Karpas-422 (cell line): ENCODE data around the gene PTPRR. TPM values are rescaled to one million over a fixed set of nuclear protein-coding genes. Genes with fewer than 3 reads are reported as not detected.
A peak's percentile ranks its signal among the peaks of the same experiment; 100 is the strongest.

ENCODE experiments used
- DNase-seq: peaks from one replicate; pipeline ENCODE4 v3.0.0-alpha.2; 2015
- H2AFZ ChIP-seq: fragments of 200-600 bp; sonication (generic); 2 replicates; pipeline ENCODE4 v1.6.1; 2014; ENCODE audit warnings: antibody characterized with exemption, low read length, mixed read lengths
- H3K27ac ChIP-seq: fragments of 200-600 bp; sonication (generic); 2 replicates; pipeline ENCODE4 v1.5.1; 2014; ENCODE audit warnings: mild to moderate bottlenecking, low read length, moderate library complexity
- H3K27me3 ChIP-seq: fragments of 200-600 bp; sonication (generic); 2 replicates; pipeline ENCODE4 v1.6.1; 2014; ENCODE audit warnings: low read length, mixed read lengths
- H3K36me3 ChIP-seq: fragments of 200-600 bp; sonication (generic); 2 replicates; pipeline ENCODE4 v1.6.1; 2014; ENCODE audit warnings: low read length, mixed read lengths; ENCODE audit not compliant: insufficient read depth
- H3K4me1 ChIP-seq: fragments of 200-600 bp; sonication (generic); 2 replicates; pipeline ENCODE4 v1.6.1; 2014; ENCODE audit warnings: mild to moderate bottlenecking, low read length, mixed read lengths
- H3K4me2 ChIP-seq: fragments of 200-600 bp; sonication (generic); 2 replicates; pipeline ENCODE4 v1.6.1; 2014; ENCODE audit warnings: low read length, low read depth, mild to moderate bottlenecking; ENCODE audit not compliant: poor library complexity, severe bottlenecking
- H3K4me3 ChIP-seq: fragments of 200-600 bp; sonication (generic); 2 replicates; pipeline ENCODE4 v1.5.1; 2014; ENCODE audit warnings: mild to moderate bottlenecking, antibody characterized with exemption, low read length, mixed read lengths
- H3K79me2 ChIP-seq: fragments of 200-600 bp; sonication (generic); 2 replicates; pipeline ENCODE4 v1.6.1; 2014; ENCODE audit warnings: mild to moderate bottlenecking, low read length, mixed read lengths
- H3K9ac ChIP-seq: fragments of 200-600 bp; sonication (generic); 2 replicates; pipeline ENCODE4 v1.6.0; 2014; ENCODE audit warnings: low read length
- H3K9me2 ChIP-seq: fragments of 200-600 bp; sonication (generic), shearing (Covaris generic); replicated peaks from 2 replicates; pipeline ENCODE4 v1.6.0; 2014; ENCODE audit warnings: mild to moderate bottlenecking, low read length, moderate library complexity; ENCODE audit not compliant: insufficient read depth
- H3K9me3 ChIP-seq: fragments of 300-700, 200-600 bp; sonication (generic); 2 replicates; pipeline ENCODE4 v1.6.1; 2014; ENCODE audit warnings: low read length, mixed read lengths
- H4K20me1 ChIP-seq: fragments of 200-600 bp; sonication (generic); 2 replicates; pipeline ENCODE4 v1.6.1; 2014; ENCODE audit warnings: mild to moderate bottlenecking, antibody characterized with exemption, low read length, low read depth; ENCODE audit not compliant: insufficient read depth
- total RNA-seq: library from RNA; depleted of rRNA; stranded (reverse); fragments of >200 nt; shearing (Covaris generic); gene quantifications from 2 replicates; pipeline ENCODE4 v1.2.3, GENCODE V29; 2014; ENCODE audit warnings: low replicate concordance

PTPRR gene
- total RNA-seq, 1 experiment from 2014 or later: not detected

DNA sequence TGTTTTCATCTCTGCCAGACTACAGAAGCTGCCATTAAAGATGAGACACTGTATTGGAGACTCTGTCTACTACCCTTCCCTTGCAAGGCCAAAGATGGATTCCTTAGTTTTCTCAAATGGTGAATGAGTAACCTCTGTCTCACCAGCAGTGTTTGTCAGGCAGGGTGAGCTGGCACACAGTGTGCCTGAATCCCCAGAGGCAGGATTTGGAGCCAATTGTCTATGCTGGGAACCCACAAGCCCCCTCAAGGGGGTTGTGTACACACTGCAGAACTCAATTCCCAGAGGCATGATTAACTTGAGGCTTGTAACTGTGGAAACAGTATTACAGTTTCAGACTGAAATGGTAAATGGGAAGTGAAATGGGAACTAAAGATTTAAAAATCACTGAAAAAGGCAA is 146.5 kb downstream of the PTPRR start:
- no peaks in the 10 kb centered on the region for H3K79me2 ChIP-seq
- no peak overlapping the region for H3K9ac ChIP-seq
- no peak overlapping the region for H3K4me3 ChIP-seq
- peak; percentile 83 for DNase-seq
- no peaks in the 10 kb centered on the region for H3K9me2 ChIP-seq
- no peaks in the 10 kb centered on the region for H3K27me3 ChIP-seq
- peak overlapping the region; percentile 40 for H3K4me2 ChIP-seq
- H4K20me1 ChIP-seq: no peaks in the 10 kb centered on the region
- peaks cover 21% of the 10 kb centered on the region for H3K4me1 ChIP-seq
- H3K27ac ChIP-seq: no peak overlapping the region
- H3K9me3 ChIP-seq: no peaks in the 10 kb centered on the region
- H3K36me3 ChIP-seq: no peaks in the 10 kb centered on the region
- H2AFZ ChIP-seq: no peak overlapping the region

DNA sequence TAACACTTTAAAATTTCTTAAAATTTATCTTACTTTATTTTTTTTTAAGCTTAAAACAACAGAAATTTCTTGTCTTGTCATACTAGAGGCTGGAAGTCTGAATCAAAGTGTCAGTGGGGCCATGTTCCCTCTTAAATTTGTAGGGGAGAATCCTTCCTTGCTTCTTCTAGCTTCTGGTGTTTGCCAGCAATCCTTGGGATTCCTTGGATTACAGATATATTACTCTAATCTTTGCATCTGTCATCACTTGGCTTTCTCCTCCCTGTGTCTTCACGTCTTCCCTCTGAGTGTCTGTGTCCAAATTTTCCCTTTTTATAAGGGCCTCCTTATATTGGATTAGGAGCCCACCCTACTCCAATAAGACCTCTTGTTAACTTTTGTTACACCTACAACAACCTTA is 147.7 kb downstream of the PTPRR start:
- Histone ChIP-seq H3K9ac (no peak overlapping the region), H3K79me2 (no peaks in the 10 kb centered on the region), H3K9me3 (no peaks in the 10 kb centered on the region), H3K27me3 (no peaks in the 10 kb centered on the region), H3K36me3 (no peaks in the 10 kb centered on the region), H3K27ac (no peak overlapping the region), H3K9me2 (no peaks in the 10 kb centered on the region), H4K20me1 (no peaks in the 10 kb centered on the region), H3K4me2 (no peak overlapping the region), H3K4me1 (peaks cover 21% of the 10 kb centered on the region), H3K4me3 (no peak overlapping the region), H2AFZ (no peak overlapping the region)
- no peak for DNase-seq

DNA sequence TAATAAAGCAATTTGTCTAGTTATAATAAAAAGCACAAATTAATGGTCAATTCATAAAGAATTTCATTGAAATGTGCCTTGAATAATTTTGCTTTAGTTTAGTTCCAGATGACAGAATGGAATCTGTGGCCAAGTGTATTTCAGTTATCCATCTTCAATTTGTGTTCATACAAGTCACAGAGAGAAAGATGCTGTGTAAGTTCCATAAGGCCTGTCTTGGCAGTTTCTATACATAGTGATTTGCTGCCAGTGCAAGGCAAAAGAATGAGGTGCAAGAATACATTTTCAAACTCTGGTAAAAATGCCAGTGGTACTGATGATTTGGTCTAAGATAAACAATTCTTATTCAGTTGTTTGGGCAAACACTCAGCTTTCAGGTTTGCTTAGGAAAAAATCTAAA is 149.0 kb downstream of the PTPRR start:
- Histone ChIP-seq H3K9ac (no peak overlapping the region), H2AFZ (no peak overlapping the region), H4K20me1 (no peaks in the 10 kb centered on the region), H3K36me3 (no peaks in the 10 kb centered on the region), H3K4me3 (no peak overlapping the region), H3K27ac (no peak overlapping the region), H3K27me3 (no peaks in the 10 kb centered on the region), H3K9me2 (no peaks in the 10 kb centered on the region), H3K4me2 (no peak overlapping the region), H3K9me3 (no peaks in the 10 kb centered on the region), H3K4me1 (peaks cover 21% of the 10 kb centered on the region), H3K79me2 (no peaks in the 10 kb centered on the region)
- no peak for DNase-seq

DNA sequence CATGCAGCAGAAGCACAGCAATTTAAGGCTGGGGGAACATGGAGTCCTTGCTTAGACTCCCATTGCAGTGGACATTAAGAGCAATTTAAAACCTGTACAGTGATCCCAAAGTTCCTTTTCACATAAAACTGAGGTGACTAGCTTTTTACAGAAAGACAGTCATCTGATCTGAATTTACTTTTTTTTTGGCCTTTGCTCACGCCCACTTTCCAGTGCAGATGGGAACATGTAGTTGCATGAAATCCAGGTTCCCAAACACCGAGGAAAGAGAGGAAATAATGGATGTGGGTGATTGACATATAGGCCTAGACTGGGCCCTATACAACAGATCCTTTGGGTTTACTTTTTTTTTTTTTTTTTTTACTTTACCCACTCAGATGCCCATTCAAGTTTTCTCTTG is 156.9 kb downstream of the PTPRR start:
- Histone ChIP-seq H3K4me3 (no peak overlapping the region), H3K27me3 (no peaks in the 10 kb centered on the region), H3K9me2 (no peaks in the 10 kb centered on the region), H3K9ac (no peak overlapping the region), H3K9me3 (no peaks in the 10 kb centered on the region), H2AFZ (no peak overlapping the region), H3K27ac (no peak overlapping the region), H3K4me2 (no peak overlapping the region), H3K4me1 (peaks cover under 1% of the 10 kb centered on the region; the same call in 1 of the 2 replicates), H3K79me2 (no peaks in the 10 kb centered on the region), H4K20me1 (no peaks in the 10 kb centered on the region), H3K36me3 (no peaks in the 10 kb centered on the region)
- DNase-seq: peak; percentile 29

DNA sequence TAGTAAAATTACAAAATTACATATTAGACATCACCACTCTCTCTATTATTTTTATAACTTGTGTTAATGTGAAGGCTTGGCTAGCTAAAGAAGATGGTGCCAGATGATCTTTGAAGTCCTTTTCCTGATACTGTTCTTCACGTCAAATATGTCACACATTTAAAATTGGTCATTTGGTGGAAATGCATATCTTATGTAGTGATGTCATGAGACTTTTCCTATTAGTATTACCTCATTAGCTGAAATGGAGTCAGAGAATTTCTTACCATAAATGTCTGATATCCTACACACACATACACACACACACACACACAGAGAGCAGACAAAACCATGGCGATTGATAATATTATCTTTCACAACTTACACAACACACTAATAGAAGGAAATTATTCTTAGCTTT is 158.5 kb downstream of the PTPRR start:
- no peaks in the 10 kb centered on the region for H3K79me2 ChIP-seq
- no peaks in the 10 kb centered on the region for H3K9me3 ChIP-seq
- DNase-seq: no peak
- H3K9ac ChIP-seq: no peak overlapping the region
- no peaks in the 10 kb centered on the region for H3K36me3 ChIP-seq
- H3K4me2 ChIP-seq: no peak overlapping the region
- no peak overlapping the region for H2AFZ ChIP-seq
- H3K4me1 ChIP-seq: peaks cover 10% of the 10 kb centered on the region
- H3K4me3 ChIP-seq: no peak overlapping the region
- H3K27me3 ChIP-seq: no peaks in the 10 kb centered on the region
- no peaks in the 10 kb centered on the region for H3K9me2 ChIP-seq
- no peak overlapping the region for H3K27ac ChIP-seq
- no peaks in the 10 kb centered on the region for H4K20me1 ChIP-seq

DNA sequence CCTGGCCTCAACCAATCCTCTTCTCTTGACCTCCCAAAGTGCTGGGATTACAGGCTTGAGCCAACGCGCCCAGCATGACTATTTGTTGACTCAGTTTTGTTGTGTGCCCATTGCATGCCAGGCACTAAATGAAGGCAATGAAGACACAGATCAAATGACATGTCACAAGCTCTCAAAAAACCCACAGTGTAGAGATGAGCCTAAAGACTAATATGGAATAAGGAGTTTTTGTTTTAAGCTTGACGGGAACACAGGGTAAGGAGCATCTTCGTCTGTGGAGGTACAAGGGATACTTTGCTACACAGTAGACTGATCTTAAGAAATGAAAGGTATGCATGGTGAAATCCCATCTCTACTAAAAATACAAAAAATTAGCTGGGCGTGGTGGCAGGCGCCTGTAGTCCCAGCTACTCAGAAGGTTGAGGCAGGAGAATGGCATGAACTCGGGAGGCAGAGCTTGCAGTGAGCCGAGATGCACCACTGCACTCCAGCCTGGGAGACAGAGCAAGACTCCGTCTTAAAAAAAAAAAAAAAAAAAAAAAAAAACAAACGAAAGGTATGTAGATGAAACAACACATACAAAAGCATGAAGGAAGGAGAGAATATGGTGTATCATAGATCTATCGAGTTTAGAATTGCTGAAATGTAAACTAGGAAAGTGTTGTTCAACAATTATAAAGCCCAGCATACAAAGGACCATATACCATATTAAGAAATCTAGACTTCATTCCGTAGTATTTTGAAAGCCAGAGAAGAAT is 161.2 kb downstream of the PTPRR start:
- H3K9me2 ChIP-seq: no peaks in the 10 kb centered on the region
- H2AFZ ChIP-seq: no peak overlapping the region
- peaks cover 16% of the 10 kb centered on the region for H3K4me1 ChIP-seq
- no peak overlapping the region for H3K27ac ChIP-seq
- DNase-seq: no peak
- no peak overlapping the region for H3K4me2 ChIP-seq
- H3K79me2 ChIP-seq: no peaks in the 10 kb centered on the region
- no peaks in the 10 kb centered on the region for H4K20me1 ChIP-seq
- H3K9me3 ChIP-seq: no peaks in the 10 kb centered on the region
- no peak overlapping the region for H3K9ac ChIP-seq
- no peaks in the 10 kb centered on the region for H3K27me3 ChIP-seq
- H3K4me3 ChIP-seq: no peak overlapping the region
- H3K36me3 ChIP-seq: no peaks in the 10 kb centered on the region

DNA sequence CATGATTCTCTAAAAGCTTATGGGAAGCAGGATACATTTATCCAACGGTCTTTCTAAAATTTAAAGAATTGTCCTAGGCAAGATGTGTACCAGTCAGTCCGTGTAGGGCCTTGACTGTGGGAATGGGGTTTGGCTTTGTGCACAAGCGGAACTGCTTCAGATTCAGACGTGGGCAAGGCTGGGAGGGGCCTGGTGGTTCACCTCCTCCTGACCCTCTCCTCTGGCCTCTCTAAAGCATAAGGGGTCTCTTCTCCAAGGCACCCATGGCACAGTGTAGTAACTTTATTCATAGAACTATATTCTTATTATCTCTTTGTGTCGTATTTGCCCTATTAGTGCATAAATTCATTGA is 162.1 kb downstream of the PTPRR start:
- DNase-seq: no peak
- H3K9me2 ChIP-seq: no peaks in the 10 kb centered on the region
- H3K9me3 ChIP-seq: no peaks in the 10 kb centered on the region
- H3K79me2 ChIP-seq: no peaks in the 10 kb centered on the region
- no peaks in the 10 kb centered on the region for H3K36me3 ChIP-seq
- H3K4me1 ChIP-seq: peaks cover 16% of the 10 kb centered on the region
- no peak overlapping the region for H3K27ac ChIP-seq
- no peaks in the 10 kb centered on the region for H4K20me1 ChIP-seq
- no peak overlapping the region for H3K4me3 ChIP-seq
- H3K4me2 ChIP-seq: no peak overlapping the region
- no peaks in the 10 kb centered on the region for H3K27me3 ChIP-seq
- H2AFZ ChIP-seq: no peak overlapping the region
- no peak overlapping the region for H3K9ac ChIP-seq

DNA sequence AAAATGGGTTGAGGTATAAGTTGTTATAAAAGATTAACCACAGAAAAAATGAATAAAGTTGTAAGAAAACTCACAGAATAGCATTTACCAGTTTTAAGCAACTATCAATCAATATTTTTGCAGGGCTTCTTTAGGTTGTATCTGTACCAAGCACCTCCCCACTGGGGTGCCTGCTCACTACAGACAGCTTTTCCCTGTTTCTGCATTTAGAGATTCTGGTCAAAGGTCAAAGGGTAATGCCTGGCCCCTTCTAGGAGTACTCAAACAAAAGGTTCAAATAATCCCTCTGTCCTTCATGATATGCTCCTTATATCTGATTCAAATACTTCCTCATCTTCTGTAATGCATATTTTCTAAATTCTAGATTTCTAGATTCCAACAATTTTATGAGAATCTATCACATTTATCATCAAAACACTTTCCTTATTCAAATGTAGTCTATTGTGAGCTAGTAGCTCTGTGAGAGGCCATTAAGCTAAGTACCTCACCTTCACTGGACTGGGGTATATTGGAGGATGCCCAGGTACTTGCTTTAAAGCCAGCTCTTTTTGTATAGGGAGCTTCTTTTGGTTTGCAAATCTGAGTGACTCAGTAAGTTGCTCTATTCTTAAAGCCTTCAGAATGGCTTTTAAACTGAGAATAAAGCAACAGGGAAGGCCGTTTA is 162.6 kb downstream of the PTPRR start:
- no peaks in the 10 kb centered on the region for H3K9me3 ChIP-seq
- no peak overlapping the region for H3K27ac ChIP-seq
- no peak overlapping the region for H3K9ac ChIP-seq
- H3K4me2 ChIP-seq: no peak overlapping the region
- H3K4me1 ChIP-seq: peaks cover 16% of the 10 kb centered on the region
- no peak overlapping the region for H2AFZ ChIP-seq
- no peaks in the 10 kb centered on the region for H4K20me1 ChIP-seq
- H3K27me3 ChIP-seq: no peaks in the 10 kb centered on the region
- no peaks in the 10 kb centered on the region for H3K36me3 ChIP-seq
- H3K79me2 ChIP-seq: no peaks in the 10 kb centered on the region
- no peak overlapping the region for H3K4me3 ChIP-seq
- no peaks in the 10 kb centered on the region for H3K9me2 ChIP-seq
- DNase-seq: no peak
